Activated B cell treated with CpG ODN at 0.5 μM for 24 hours (primary cell): Measurements from ENCODE around the gene NT5DC3. TPM values are rescaled to one million over a fixed set of nuclear protein-coding genes. Genes with fewer than 3 reads are reported as not detected.

Source experiments
- ATAC-seq: fragments of 200-7000 bp; cut with Tn5 transposase; one replicate; pipeline ENCODE4 v1.10.0; 2021; ENCODE audit warnings: low read depth, mild to moderate bottlenecking, moderate library complexity
- CTCF ChIA-PET: fragments of 350-600 bp; sonication (Branson Sonifier 250); formaldehyde crosslinking; loops from one replicate; lab custom pipeline; 2021; ENCODE audit warnings: antibody characterized with exemption; lab: Charles Lee
- POLR2A ChIA-PET: fragments of 350-600 bp; sonication (Branson Sonifier 250); formaldehyde crosslinking; loops from one replicate; lab custom pipeline; 2021; ENCODE audit warnings: antibody characterized with exemption; lab: Charles Lee
- DNase-seq: peaks from one replicate; pipeline ENCODE4 v3.0.0; 2022
- H3K27ac Mint-ChIP-seq: one replicate; pipeline ENCODE4 v1.8.0; 2020; ENCODE audit warnings: mixed read lengths
- H3K27me3 Mint-ChIP-seq: one replicate; pipeline ENCODE4 v1.8.0; 2021; ENCODE audit warnings: mixed read lengths
- H3K36me3 Mint-ChIP-seq: one replicate; pipeline ENCODE4 v1.8.0; 2021; ENCODE audit warnings: low read depth, mixed read lengths
- H3K4me1 Mint-ChIP-seq: one replicate; pipeline ENCODE4 v1.8.0; 2021; ENCODE audit warnings: mixed read lengths
- H3K4me3 Mint-ChIP-seq: one replicate; pipeline ENCODE4 v1.8.0; 2020; ENCODE audit warnings: mild to moderate bottlenecking, mixed read lengths
- H3K9me3 Mint-ChIP-seq: one replicate; pipeline ENCODE4 v1.8.0; 2020; ENCODE audit warnings: mixed read lengths
- intact Hi-C: fragments of 100-400 bp; cut with micrococcal nuclease; formaldehyde crosslinking; loops from one replicate; pipeline ENCODE4 v1.15.1; 2024
- total RNA-seq: library from RNA; stranded (reverse); gene quantifications from 2 replicates; pipeline ENCODE4 v1.2.3, GENCODE V29; 2022
- TF ChIP-seq, protein P1 (sequence below): fragments of 200-600 bp; IDR thresholded peaks from one replicate; pipeline ENCODE4 v1.8.0; 2022; ENCODE audit warnings: antibody characterized with exemption, mild to moderate bottlenecking

Gene NT5DC3
- total RNA-seq, 1 donor from 2014 or later = 11.6 TPM

DNA sequence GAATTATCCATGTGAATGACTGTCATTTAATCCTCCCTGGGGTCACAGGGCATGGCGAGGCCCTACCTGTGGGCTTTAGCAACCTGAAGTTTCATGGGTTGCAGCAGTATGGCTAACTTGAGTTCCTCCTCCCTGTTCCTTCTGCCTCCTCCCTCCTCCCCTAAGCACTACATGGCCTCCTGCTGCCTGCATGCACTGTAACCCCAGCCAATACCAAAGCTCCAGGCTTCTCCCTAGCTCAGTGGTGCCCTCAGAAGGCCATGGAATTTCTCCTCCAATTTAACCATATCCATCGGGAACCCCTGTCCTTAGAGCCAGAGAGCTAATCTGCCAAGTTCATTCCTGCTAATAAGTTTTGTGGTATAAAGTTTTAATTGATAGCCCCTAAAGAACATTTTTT, 95.1 kb downstream of the NT5DC3 start:
- H3K36me3 Mint-ChIP-seq = no peaks in the 10 kb centered on the region
- no peak for ATAC-seq
- H3K9me3 Mint-ChIP-seq = no peaks in the 10 kb centered on the region
- DNase-seq = no peak
- CTCF ChIA-PET = no interaction called here
- intact Hi-C loops = no loop called here
- H3K27ac Mint-ChIP-seq = no peak overlapping the region
- POLR2A ChIA-PET = no interaction called here
- no peak overlapping the region for H3K4me3 Mint-ChIP-seq
- H3K27me3 Mint-ChIP-seq = peaks cover 8% of the 10 kb centered on the region
- H3K4me1 Mint-ChIP-seq = no peaks in the 10 kb centered on the region
- TF ChIP-seq, protein P1, sequence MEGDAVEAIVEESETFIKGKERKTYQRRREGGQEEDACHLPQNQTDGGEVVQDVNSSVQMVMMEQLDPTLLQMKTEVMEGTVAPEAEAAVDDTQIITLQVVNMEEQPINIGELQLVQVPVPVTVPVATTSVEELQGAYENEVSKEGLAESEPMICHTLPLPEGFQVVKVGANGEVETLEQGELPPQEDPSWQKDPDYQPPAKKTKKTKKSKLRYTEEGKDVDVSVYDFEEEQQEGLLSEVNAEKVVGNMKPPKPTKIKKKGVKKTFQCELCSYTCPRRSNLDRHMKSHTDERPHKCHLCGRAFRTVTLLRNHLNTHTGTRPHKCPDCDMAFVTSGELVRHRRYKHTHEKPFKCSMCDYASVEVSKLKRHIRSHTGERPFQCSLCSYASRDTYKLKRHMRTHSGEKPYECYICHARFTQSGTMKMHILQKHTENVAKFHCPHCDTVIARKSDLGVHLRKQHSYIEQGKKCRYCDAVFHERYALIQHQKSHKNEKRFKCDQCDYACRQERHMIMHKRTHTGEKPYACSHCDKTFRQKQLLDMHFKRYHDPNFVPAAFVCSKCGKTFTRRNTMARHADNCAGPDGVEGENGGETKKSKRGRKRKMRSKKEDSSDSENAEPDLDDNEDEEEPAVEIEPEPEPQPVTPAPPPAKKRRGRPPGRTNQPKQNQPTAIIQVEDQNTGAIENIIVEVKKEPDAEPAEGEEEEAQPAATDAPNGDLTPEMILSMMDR = no peak

DNA sequence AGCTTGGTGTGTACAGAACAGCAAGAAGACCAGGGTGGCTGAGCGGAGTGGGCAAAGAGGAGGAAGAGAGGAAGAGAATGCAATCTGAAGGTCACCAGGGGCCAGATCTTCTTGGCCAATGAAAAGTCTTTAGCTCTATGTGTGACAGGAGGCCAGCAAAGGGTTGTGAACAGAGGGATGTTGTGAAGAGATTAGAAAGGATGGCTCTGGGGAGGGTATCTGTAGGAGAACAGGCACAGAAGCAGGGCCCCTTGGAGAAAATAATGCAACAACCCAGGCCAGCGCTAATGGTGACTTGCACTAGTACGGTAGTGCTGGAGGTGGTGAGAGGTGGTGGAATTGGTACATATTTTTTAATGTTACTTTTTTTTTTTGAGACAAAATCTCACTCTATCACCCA, 97.2 kb downstream of the NT5DC3 start:
- intact Hi-C loops = no loop called here
- H3K27me3 Mint-ChIP-seq = peaks cover 6% of the 10 kb centered on the region
- POLR2A ChIA-PET = no interaction called here
- no peak overlapping the region for H3K4me3 Mint-ChIP-seq
- H3K27ac Mint-ChIP-seq = no peak overlapping the region
- no peaks in the 10 kb centered on the region for H3K36me3 Mint-ChIP-seq
- TF ChIP-seq, protein P1 = no peak
- H3K9me3 Mint-ChIP-seq = no peaks in the 10 kb centered on the region
- CTCF ChIA-PET = no interaction called here
- DNase-seq (no peak), ATAC-seq (no peak)
- H3K4me1 Mint-ChIP-seq = no peaks in the 10 kb centered on the region

DNA sequence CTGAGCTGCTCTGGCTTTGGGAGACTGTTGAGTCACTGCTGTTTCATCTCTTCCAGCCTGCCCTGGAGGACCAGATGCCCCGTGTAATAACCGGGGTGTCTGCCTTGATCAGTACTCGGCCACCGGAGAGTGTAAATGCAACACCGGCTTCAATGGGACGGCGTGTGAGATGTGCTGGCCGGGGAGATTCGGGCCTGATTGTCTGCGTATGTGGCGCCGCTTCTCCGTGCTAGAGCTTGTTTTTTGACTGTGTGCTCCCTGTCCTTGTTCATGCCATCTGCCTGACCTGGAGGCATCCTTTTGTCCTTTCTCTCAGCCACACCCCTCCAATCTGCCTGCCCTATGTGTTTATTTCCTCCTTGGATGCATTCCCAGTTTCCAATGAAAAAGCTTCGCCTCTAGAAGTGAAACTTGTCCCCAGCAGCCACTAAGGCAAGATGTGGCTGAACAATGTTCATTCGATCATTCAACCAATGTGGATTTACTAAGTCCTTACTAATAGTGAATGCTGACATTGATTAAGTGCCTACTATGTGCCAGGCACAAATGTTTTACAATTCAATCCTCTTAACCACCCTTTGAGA, 98.6 kb downstream of the NT5DC3 start:
- ChIA-PET POLR2A (no interaction called here), CTCF (no interaction called here)
- no peak for ATAC-seq
- Mint-ChIP-seq H3K9me3 (no peaks in the 10 kb centered on the region), H3K27me3 (peaks cover 8% of the 10 kb centered on the region), H3K4me3 (no peak overlapping the region), H3K27ac (no peak overlapping the region), H3K36me3 (no peaks in the 10 kb centered on the region), H3K4me1 (no peaks in the 10 kb centered on the region)
- TF ChIP-seq, protein P1 = no peak
- no peak for DNase-seq
- intact Hi-C loops = no loop called here

DNA sequence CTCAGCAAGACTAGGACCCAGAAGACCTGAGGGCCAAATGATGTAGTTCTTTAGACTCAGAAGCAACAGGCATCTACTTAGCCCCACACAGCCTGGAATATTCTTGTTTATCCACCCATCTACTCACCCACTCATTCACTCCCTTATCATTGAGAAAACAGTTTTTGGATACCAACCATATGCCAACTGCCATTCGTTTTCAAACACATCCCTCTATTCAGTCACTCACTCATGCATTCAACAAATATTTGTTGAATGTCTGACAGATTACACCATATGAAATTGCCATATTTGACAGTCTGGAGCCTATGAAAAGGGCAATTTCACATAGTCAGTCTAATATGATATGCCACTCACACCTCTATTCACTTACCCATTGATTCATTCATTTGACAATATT, 103.2 kb downstream of the NT5DC3 start:
- CTCF ChIA-PET = no interaction called here
- ATAC-seq = no peak
- Mint-ChIP-seq H3K27me3 (peaks cover 8% of the 10 kb centered on the region), H3K4me1 (no peaks in the 10 kb centered on the region), H3K27ac (no peak overlapping the region), H3K4me3 (no peak overlapping the region), H3K9me3 (no peaks in the 10 kb centered on the region), H3K36me3 (no peaks in the 10 kb centered on the region)
- DNase-seq = no peak
- intact Hi-C loops = no loop called here
- POLR2A ChIA-PET = no interaction called here
- TF ChIP-seq, protein P1 = no peak

DNA sequence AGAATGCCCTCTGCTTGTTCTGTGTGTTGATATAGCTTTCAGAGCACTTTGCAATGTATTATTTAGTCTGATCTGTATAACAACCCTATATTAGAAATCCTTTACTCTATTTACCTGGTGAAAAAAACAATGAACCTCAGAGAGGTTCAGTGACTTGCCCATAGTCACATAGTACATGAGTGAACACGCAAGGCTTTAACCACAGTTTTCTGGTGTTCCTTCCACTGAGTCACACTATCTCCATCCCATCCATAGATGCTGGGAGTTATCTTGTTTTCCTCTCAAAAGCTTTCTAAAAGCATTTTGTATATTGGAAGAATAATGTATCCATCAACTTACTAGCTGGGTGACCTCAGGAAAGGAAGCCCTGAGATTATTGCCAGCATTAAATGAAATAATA, 104.5 kb downstream of the NT5DC3 start:
- ATAC-seq (no peak), DNase-seq (no peak)
- Mint-ChIP-seq H3K27ac (no peak overlapping the region), H3K36me3 (no peaks in the 10 kb centered on the region), H3K4me3 (no peak overlapping the region), H3K4me1 (no peaks in the 10 kb centered on the region), H3K27me3 (peaks cover 4% of the 10 kb centered on the region), H3K9me3 (peaks cover 2% of the 10 kb centered on the region)
- intact Hi-C loops = no loop called here
- ChIA-PET CTCF (no interaction called here), POLR2A (no interaction called here)
- TF ChIP-seq, protein P1 = no peak
